Anterior cingulate cortex (tissue), 58 donors: ENCODE measurements around the gene DOK7.
"Not testable (repeated sequence)": the region's sequence is repeated elsewhere in the genome, so short reads cannot be mapped to it uniquely, and the experiment has no call there.

Experiments
- DNase-seq, 58 donors: peaks; one replicate each; lab custom pipeline; 2025; lab: John Stamatoyannopoulos, UW

Gene DOK7

DNA sequence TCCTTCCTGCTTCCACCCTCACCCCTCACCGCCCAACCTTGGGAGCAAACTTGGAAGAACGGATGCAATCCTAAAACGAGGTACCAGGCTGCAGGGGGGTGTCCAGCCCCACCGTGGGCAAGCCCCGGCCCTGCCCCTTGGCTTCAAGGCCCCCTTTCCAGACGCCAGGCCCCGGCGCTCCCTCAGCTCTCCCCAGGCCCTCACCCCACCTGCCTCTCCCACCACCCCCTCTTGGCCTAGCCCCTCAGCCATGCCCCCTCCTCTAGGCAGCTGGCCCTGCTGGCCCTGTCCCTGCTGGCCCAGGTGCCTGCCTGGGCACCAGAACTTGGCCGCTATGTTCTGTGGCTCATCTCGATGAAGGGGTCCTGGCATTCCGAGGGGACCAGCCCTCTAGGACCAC lies 35.3 kb downstream of the DOK7 start:
- no peak for DNase-seq

DNA sequence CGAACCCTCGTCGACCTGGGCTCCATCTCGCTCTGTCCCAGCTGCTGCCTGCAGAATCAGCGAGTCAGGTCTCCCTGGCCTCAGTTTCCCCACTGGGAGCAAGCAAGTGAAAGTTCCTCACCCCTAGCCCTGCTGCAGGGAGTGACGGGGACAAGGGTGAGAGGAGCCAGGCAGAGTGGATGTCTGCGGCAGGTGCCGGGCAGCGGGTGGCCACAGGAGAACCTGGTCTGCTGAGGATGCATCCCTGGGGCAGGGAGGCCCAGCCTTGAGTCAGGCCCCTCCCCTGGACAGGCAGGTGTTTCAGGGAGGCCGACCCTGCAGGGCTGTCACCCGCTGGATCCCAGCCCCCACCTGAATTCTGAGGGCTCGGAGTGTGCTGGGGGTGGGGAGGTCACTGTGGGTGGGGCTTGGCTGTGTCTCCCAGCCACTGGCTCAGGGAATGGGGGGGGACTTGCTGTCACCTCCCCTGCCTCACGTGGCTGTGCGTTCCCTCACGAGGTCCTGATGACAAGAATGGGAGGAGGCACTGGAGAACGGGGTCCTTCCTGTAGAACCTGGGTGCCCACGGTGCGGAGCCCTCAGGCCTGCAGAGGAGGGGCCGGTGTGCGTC lies 35.9 kb downstream of the DOK7 start:
- DNase-seq = no peak

- DNase-seq = no peak
These were observed 36.6 kb downstream of the DOK7 start for GRCh38 chr4:3499710-3500109.

GRCh38 chr4:3500111-3500510 lies 37.0 kb downstream of the DOK7 start:
- no peak for DNase-seq

DNA sequence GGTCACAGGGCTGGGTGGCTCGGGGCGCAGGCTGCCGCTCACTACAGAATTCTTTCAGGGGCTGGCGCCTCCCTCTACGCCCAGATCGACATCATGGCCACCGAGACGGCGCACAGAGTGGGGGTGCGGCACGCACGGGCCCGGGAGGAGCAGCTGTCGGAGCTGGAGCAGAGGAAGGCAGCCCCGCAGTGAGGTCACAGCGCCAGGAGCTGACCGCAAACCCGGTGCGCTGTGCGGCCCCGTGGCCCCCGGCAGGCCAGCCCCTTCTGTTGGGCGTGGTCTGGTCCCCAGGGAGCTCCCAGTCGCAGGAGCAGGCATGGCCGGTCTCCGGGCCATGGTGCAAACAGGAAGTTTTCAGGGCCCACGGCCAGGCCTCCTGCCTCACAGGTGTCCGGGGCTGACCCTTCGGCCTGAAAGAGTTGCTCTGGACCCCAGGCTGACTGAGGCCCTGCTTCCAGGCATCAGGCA lies 37.6 kb downstream of the DOK7 start:
- no peak for DNase-seq

DNA sequence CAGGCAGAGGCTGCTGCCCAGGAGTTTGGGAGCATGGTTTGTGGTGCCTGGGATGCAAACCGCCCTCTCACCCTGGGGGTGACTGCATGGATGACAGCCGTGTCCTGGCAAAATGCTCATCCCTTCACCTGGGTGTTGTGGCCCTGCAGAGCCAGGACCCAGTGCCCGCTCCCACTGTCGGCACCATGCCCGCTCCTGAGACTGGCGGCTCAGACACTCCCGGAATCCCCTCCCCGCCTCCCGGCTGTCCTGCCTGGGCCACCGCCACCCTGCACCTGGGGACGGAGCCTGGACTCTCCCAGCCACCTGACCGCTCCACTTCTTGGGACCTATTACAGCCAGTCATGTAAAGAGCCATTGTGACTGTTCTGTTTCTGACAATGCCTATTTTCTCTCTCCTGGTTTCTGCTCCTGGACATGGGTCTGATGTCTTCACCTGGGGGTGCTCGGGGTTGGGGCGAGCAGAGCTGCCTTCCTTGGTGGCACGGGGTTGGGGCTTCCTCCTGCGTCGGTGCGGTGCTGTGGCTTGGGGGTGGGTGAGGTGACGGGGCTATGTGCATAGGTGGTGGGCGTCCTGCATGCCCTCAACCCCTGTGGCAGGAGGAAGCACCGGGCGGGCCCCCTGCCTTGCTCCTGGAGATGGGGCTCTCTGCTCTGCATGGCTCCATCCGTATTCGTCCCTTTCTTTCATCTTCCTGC lies 38.2 kb downstream of the DOK7 start:
- DNase-seq = no peak

DNA sequence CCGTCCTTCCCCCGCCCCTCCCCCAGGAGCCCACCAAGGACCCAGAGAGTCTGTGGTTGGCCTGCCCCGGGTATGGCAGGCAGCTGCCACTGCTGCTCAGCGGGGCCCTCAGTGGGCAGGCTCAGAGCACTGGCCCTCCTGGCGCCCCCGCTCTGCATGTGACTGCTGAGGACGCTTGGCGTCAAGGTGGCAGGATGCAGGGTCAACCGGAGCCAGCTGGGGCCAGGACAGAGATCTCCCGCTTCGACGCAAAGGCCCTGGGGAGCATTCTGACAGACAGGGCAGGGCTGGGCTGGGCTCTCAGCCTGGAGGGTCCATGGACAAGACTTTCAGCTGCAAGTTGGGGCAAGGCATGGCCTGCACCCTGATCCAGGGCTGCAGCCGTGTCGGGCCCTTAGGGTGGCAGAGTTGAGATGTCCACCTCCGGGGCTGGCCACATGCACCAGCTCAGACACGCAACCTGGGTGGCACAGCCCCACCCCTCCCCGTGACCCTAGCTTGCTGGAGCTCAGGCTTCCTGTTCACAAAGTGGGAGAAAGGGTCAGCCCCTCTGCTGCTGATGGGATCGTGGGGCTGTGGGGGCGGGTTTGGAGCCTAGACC lies 38.8 kb downstream of the DOK7 start:
- no peak for DNase-seq

GRCh38 chr4:3502941-3503936 lies 40.1 kb downstream of the DOK7 start:
- DNase-seq = no peak

DNA sequence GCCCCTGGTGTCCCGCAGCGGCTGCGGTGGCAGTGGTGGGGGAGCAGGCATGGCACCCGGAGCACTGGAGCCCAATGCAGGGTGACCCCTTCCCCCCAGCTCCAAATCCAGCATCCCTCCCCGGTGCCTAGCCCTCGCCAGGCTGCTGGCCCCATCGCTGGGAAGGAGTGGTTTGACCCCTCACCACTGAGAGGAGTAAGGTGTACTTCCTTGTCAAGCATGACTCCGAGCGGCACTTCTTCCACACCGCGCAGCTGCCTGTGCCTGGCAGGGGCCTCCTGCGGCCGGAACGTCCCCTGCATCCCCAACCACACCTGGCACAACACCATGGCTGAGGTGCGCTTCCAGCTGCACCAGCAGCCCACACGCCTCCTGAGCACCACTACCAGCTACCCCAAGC lies 42.1 kb downstream of the DOK7 start:
- DNase-seq = no peak

GRCh38 chr4:3508542-3508941 lies 45.4 kb downstream of the DOK7 start:
- no peak for DNase-seq

DNA sequence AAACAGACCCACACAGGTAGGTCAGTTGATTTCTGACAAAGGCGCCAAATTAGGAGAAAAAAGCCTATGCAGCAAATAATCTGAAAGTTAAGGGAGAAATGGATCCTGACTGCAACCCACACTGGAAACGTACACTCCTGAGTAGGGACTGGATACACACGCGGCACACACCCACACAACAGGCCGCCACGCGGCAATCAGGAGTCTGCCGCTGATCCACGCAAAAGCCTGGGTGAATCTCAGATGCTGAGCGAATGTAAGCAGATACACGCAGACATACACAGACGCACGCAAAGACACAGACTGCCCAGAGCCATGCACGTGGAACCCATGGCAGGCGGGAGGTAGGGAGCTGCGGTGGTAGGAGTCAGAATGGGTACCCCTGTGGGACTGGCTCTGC lies 47.4 kb downstream of the DOK7 start:
- peak in 1 of 58 donors; percentile 14 for DNase-seq

GRCh38 chr4:3511187-3511586 lies 48.1 kb downstream of the DOK7 start:
- DNase-seq = no peak

- DNase-seq = not testable (repeated sequence)
These were observed 48.5 kb downstream of the DOK7 start for GRCh38 chr4:3511601-3512000.

- no peak for DNase-seq
These were observed 49.2 kb downstream of the DOK7 start for GRCh38 chr4:3512279-3512678.

- DNase-seq = no peak
These were observed 49.6 kb downstream of the DOK7 start for GRCh38 chr4:3512719-3513118.

DNA sequence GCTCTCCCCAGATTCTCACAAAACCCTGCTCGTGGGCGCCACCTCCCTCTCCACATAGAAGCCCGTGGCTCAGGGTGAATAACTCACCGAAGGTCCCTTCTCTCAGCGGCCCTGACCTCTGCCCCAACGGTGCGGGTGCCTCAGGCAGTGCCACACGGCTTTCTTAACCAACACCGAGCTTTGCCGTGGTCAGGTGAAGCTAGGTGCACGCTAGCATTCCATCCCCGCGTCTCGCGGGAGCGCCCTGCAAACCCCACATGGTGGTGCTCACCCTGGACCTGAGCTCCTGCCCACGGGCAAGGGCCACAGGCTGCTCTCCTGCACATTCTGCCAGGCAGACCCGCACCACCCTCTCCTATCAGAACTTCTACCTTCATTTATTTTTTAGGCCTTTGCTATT lies 50.7 kb downstream of the DOK7 start:
- DNase-seq = no peak

GRCh38 chr4:3514221-3514780 lies 51.2 kb downstream of the DOK7 start:
- no peak for DNase-seq

DNA sequence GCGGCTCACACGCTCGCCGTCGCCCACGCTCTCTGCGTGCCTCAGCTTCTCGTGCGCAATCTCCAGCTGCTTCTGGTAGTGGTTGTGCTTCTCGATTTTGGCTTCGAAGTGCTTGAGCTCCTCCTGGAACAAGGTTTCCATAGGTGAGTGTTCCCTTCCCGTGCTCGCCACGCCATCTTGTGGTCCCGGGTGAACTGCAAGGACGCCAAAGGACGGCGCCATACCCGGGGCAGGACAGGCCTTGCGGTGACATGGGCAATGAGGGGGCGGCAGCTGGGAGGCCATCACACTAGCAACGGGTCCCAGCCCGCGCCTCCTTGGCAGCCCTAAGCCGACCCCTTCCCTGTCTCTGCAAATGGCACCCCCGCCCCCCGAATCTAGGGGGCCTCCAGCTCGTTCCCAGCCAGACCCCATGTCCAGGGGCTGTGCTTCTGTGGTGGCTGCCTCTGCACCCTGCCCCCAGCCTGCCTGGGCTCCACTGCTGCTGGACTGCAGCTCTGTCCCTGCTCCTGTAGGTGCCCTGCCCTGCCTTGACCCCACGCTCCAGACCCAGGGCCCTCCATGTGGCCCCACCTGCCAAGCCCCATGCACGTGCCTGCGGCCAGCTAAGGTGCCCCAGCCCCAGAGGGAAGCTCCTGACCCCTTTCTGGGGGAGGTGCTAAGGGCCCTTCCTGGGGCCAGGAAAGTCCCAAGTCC lies 51.8 kb downstream of the DOK7 start:
- peak in 1 of 58 donors; percentile 50 for DNase-seq

GRCh38 chr4:3515646-3516045 lies 52.5 kb downstream of the DOK7 start:
- no peak for DNase-seq
